ENCODE data around the gene LSAMP. TPM values are rescaled to one million over a fixed set of nuclear protein-coding genes. Genes with fewer than 3 reads are reported as not detected.
"Not testable (repeated sequence)": the region's sequence is repeated elsewhere in the genome, so short reads cannot be mapped to it uniquely, and the experiment has no call there.

Gene LSAMP
- total RNA-seq, 2 donors from 2014 or later: 1.1 to 5.9 TPM

DNA sequence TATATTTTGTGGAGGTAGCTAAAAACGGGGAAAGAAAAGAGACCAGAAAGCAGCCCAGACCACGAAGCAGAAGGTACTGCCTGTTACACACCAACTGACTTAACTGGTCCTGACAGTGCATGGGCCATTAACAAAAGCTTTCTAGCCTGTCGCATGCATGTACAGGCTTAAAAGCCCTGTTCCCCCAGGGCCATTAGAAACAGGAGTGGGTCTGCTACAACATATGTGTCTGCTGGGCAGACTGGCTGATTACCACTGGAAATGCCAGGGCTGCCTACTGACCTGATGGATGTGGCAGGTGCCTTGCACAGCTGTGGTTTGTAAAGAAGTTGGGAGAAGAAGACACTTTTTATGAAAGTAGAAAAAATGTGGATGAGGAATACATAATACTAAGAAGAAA lies 684.6 kb downstream of the LSAMP start:
- no peaks in the 10 kb centered on the region for H3K27me3 ChIP-seq
- intact Hi-C loops (cut with DNase I): no loop called here
- H3K27ac ChIP-seq: no peak overlapping the region
- no peaks in the 10 kb centered on the region for H3K9me3 ChIP-seq
- no peak overlapping the region for H3K9ac ChIP-seq (ENCODE audit: low read depth in 2 of 2, low read length in 2 of 2)
- no peak for DNase-seq
- H3K4me1 ChIP-seq: no peaks in the 10 kb centered on the region
- TF ChIP-seq, protein P1, sequence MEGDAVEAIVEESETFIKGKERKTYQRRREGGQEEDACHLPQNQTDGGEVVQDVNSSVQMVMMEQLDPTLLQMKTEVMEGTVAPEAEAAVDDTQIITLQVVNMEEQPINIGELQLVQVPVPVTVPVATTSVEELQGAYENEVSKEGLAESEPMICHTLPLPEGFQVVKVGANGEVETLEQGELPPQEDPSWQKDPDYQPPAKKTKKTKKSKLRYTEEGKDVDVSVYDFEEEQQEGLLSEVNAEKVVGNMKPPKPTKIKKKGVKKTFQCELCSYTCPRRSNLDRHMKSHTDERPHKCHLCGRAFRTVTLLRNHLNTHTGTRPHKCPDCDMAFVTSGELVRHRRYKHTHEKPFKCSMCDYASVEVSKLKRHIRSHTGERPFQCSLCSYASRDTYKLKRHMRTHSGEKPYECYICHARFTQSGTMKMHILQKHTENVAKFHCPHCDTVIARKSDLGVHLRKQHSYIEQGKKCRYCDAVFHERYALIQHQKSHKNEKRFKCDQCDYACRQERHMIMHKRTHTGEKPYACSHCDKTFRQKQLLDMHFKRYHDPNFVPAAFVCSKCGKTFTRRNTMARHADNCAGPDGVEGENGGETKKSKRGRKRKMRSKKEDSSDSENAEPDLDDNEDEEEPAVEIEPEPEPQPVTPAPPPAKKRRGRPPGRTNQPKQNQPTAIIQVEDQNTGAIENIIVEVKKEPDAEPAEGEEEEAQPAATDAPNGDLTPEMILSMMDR (IDR thresholded peaks at IDR 0.05): no peak
- H3K36me3 ChIP-seq: no peaks in the 10 kb centered on the region
- H3K4me3 ChIP-seq: no peak overlapping the region

- no peak overlapping the region for H3K4me3 ChIP-seq
- H3K9me3 ChIP-seq: no peaks in the 10 kb centered on the region
- TF ChIP-seq, protein P1 (IDR thresholded peaks at IDR 0.05): no peak
- no peaks in the 10 kb centered on the region for H3K27me3 ChIP-seq
- H3K36me3 ChIP-seq: no peaks in the 10 kb centered on the region
- intact Hi-C loops (cut with DNase I): no loop called here
- no peak for DNase-seq
- H3K9ac ChIP-seq (ENCODE audit: low read depth in 2 of 2, low read length in 2 of 2): no peak overlapping the region
- no peak overlapping the region for H3K27ac ChIP-seq
- no peaks in the 10 kb centered on the region for H3K4me1 ChIP-seq
These were observed 687.1 kb downstream of the LSAMP start for GRCh38 chr3:115758076-115758763.

GRCh38 chr3:115752978-115753377 lies 692.3 kb downstream of the LSAMP start:
- H3K4me1 ChIP-seq; H3K27me3 ChIP-seq; H3K9ac ChIP-seq (ENCODE audit: low read depth in 2 of 2, low read length in 2 of 2); H3K27ac ChIP-seq; H3K9me3 ChIP-seq; DNase-seq; H3K4me3 ChIP-seq; intact Hi-C loops (cut with DNase I); H3K36me3 ChIP-seq: not testable (repeated sequence)

All from colonic mucosa (tissue), 4 donors.